ENCODE results near the gene TMEM164. TPM values are rescaled to one million over a fixed set of nuclear protein-coding genes. Genes with fewer than 3 reads are reported as not detected.

TMEM164 gene
- total RNA-seq, 2 donors from 2014 or later, result 30.3 to 36.6 TPM

- no peak for DNase-seq (ENCODE audit: low spot score)
- Histone ChIP-seq H3K9me3 (no peaks in the 10 kb centered on the region), H3K4me3 (no peak overlapping the region), H3K27ac (no peak overlapping the region), H3K27me3 (no peaks in the 10 kb centered on the region), H3K36me3 (no peaks in the 10 kb centered on the region), H3K4me1 (no peaks in the 10 kb centered on the region)
- TF ChIP-seq CTCF (IDR thresholded peaks at IDR 0.05), result no peak
These were observed 12.2 kb upstream of the TMEM164 start for GRCh38 chrX:109990582-109991276.

- H3K36me3 ChIP-seq, result no peaks in the 10 kb centered on the region
- H3K9me3 ChIP-seq, result no peaks in the 10 kb centered on the region
- no peaks in the 10 kb centered on the region for H3K4me1 ChIP-seq
- TF ChIP-seq CTCF (IDR thresholded peaks at IDR 0.05), result no peak
- no peaks in the 10 kb centered on the region for H3K27me3 ChIP-seq
- H3K4me3 ChIP-seq, result no peak overlapping the region
- no peak overlapping the region for H3K27ac ChIP-seq
- no peak for DNase-seq (ENCODE audit: low spot score)
These were observed 10.7 kb upstream of the TMEM164 start for GRCh38 chrX:109992203-109992602.

GRCh38 chrX:109995155-109995554 is 7.8 kb upstream of the TMEM164 start:
- no peak for TF ChIP-seq CTCF (IDR thresholded peaks at IDR 0.05)
- Histone ChIP-seq H3K36me3 (no peaks in the 10 kb centered on the region), H3K27ac (no peak overlapping the region), H3K27me3 (no peaks in the 10 kb centered on the region), H3K4me3 (no peak overlapping the region), H3K9me3 (no peaks in the 10 kb centered on the region), H3K4me1 (no peaks in the 10 kb centered on the region)
- no peak for DNase-seq (ENCODE audit: low spot score)

- TF ChIP-seq CTCF (IDR thresholded peaks at IDR 0.05), result no peak
- no peak for DNase-seq (ENCODE audit: low spot score)
- Histone ChIP-seq H3K9me3 (no peaks in the 10 kb centered on the region), H3K4me1 (peaks cover 0 to 8% of the 10 kb centered on the region in 2 donors), H3K27ac (no peak overlapping the region), H3K27me3 (no peaks in the 10 kb centered on the region), H3K4me3 (no peak overlapping the region), H3K36me3 (no peaks in the 10 kb centered on the region)
These were observed 5.0 kb upstream of the TMEM164 start for GRCh38 chrX:109997786-109998452.

- H3K27me3 ChIP-seq, result no peaks in the 10 kb centered on the region
- H3K36me3 ChIP-seq, result no peaks in the 10 kb centered on the region
- H3K9me3 ChIP-seq, result no peaks in the 10 kb centered on the region
- H3K4me1 ChIP-seq, result peaks cover 0 to 23% of the 10 kb centered on the region in 2 donors
- no peak overlapping the region for H3K4me3 ChIP-seq
- TF ChIP-seq CTCF (IDR thresholded peaks at IDR 0.05), result no peak
- DNase-seq (ENCODE audit: low spot score), result no peak
- H3K27ac ChIP-seq, result no peak overlapping the region
These were observed 2.9 kb upstream of the TMEM164 start for GRCh38 chrX:110000000-110000399.

Data from right atrium auricular region (tissue), 2 donors.